GM12872 (cell line): ENCODE results near the gene AP1M2.

Experiments used
- CTCF ChIP-seq: IDR thresholded peaks from 3 replicates; pipeline ENCODE4 v1.5.1; 2011; ENCODE audit warnings: low read depth, mild to moderate bottlenecking, low read length, moderate library complexity; ENCODE audit not compliant: insufficient read depth

Gene AP1M2

GRCh38 chr19:10593820-10594637 lies 6.9 kb upstream of the AP1M2 start:
- TF ChIP-seq CTCF = no peak

GRCh38 chr19:10593148-10593547 lies 6.0 kb upstream of the AP1M2 start:
- TF ChIP-seq CTCF = no peak

- no peak for TF ChIP-seq CTCF
Observed at GRCh38 chr19:10587839-10588150, 683 bp upstream of the AP1M2 start.

- TF ChIP-seq CTCF = no peak
Observed at GRCh38 chr19:10586396-10586795, 716 bp downstream of the AP1M2 start.

GRCh38 chr19:10583036-10583776 lies 3.9 kb downstream of the AP1M2 start:
- no peak for TF ChIP-seq CTCF

- no peak for TF ChIP-seq CTCF
Observed at GRCh38 chr19:10582091-10582490, 5.0 kb downstream of the AP1M2 start.

GRCh38 chr19:10580979-10581631 lies 6.0 kb downstream of the AP1M2 start:
- TF ChIP-seq CTCF = peak; percentile 100
